Stimulated activated CD4-positive, alpha-beta T cell treated with anti-CD3 and anti-CD28 coated beads, Interleukin-2, amount 100 ng/mL, for 4 hours (primary cell): ENCODE results near the gene MFAP4.

Source experiments
- DNase-seq: peaks from one replicate; pipeline ENCODE4 v3.0.0-alpha.2; 2020; ENCODE audit warnings: low read depth

MFAP4 gene, protein sequence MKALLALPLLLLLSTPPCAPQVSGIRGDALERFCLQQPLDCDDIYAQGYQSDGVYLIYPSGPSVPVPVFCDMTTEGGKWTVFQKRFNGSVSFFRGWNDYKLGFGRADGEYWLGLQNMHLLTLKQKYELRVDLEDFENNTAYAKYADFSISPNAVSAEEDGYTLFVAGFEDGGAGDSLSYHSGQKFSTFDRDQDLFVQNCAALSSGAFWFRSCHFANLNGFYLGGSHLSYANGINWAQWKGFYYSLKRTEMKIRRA

GRCh38 chr17:19386974-19387920 lies at the start of gene MFAP4:
TSS of gene MFAP4 (minus strand) at chr17:19387190. CDS start at chr17:19387155, 35 bp downstream.
- DNase-seq, result no peak

DNA sequence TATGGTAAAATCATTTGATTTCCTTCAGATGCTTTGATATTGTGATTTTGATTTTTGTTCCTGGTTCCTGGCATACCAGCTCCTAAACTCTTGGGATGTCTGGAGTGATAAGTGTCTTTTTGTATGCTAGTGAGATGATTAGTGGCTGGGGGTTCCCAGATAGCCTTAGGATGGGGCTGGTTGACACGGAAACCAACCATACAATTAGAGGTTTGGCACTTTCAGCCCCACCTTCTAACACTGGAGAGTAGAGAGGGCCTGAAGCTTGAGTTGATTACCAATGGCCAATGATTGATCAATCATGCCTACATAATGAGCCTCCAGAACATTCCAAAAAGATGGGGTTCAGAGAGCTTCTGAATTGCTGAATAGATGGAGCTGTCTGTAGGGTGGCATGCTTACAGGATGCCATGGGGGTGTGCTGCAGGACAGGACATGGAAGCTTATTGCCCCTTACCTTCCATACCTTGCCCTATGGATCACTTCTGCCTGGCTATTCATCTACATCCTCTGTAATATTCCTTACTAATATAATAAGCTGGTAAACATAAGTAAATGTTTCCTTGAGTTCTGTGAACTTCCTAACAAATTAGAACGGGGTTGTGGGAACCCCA lies 46.8 kb upstream of the MFAP4 start:
- no peak for DNase-seq

- DNase-seq, result no peak
Observed at GRCh38 chr17:19433255-19433654, 46.3 kb upstream of the MFAP4 start.

DNA sequence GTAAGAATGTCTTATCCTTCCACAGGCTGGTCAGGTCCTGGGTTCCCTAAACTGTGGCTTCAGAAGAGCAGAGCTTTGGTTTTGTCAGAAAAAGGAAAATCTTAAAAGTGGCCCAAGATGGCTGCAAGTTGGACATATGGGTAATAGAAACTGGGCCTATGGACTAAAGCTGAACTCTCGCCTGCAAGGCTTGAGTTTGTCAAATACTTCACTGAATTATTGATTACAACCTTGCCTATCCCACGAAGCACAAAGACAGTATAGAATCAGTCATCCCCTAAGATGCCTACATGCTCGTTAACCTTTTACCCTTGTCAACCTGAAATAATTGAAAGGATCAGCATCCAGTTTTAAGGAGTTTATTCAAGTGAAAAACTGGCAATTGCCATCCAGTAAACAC lies 44.7 kb upstream of the MFAP4 start:
- no peak for DNase-seq

GRCh38 chr17:19426631-19427030 lies 39.6 kb upstream of the MFAP4 start:
- DNase-seq, result no peak

DNA sequence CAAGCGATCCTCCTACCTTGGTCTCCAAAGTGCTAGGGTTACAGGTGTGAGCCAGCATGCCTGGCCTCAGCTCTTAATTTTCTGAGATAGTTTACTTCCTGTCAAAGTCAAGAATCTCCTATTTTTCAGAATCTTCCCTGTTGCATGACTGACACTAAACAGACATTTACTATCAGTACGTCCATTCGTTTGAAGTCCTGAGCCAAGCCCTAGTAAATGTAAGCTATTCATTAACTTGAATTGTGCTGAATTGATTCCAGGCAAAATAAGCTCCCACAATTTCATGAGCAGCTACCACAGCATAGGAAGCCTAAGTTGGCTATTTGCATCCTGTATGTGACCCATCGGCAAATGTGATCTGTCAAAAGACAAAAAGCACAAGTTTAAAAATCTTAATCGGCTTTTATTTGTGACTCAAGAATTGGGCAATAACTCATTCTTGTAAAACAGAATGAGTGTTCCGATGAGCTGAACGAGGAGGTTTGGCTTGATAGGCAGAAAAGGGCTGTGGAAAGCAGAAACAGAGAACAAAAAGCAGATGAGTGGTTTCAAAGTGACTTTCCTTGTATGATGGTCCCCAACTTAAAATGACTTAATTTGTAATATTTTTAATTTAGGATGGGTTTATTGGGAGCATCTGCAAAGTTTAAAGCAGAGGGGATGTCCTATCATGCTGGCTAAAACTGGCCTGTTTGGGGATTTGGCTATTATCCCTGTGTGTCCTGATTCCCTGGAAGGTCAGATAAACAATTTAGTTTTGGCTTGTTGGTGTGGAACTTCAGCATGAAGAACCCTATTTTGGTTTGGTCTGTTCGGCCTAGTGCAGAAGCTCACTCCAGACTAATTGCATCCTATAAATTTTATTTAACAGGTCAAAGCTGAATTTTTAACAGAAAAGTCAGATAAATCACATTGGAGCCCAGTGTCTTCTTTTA lies 38.2 kb upstream of the MFAP4 start:
- DNase-seq, result no peak

DNA sequence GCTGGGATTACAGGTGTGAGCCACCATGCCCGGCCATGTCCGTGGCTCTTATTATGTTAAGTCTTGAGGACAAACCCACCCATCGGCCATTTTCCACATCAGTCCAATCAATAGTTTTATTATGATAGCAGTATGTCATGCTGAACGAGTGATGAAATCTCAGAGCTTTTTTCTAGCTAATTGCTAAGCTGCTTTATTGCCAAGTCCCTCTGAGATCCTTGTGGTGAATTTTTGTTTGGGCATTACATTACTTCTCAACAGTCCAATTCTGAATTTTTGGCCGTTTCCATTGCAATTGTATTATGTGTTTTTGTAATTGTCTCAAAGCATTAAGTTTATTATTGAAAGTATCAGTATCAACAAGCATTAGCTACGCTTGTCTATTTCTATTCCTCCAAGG lies 34.9 kb upstream of the MFAP4 start:
- DNase-seq, result no peak

DNA sequence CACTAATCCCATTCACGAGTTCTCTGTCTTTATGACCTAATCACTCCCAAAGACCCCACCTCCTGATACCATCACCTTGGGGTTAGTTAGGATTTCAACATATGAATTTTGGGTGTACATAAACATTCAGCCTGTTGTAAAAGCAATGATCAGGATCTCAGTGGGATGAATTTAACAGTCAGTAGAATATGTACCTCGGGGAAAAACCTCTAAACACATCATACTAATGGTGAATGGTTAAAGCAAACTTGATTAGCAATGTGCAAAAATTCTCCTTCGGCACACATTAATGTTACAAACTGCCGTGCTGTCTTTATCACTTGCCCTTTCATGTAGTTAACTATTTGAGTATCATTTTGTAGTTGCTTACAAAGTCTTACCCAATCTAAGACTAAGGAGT lies 34.2 kb upstream of the MFAP4 start:
- no peak for DNase-seq

DNA sequence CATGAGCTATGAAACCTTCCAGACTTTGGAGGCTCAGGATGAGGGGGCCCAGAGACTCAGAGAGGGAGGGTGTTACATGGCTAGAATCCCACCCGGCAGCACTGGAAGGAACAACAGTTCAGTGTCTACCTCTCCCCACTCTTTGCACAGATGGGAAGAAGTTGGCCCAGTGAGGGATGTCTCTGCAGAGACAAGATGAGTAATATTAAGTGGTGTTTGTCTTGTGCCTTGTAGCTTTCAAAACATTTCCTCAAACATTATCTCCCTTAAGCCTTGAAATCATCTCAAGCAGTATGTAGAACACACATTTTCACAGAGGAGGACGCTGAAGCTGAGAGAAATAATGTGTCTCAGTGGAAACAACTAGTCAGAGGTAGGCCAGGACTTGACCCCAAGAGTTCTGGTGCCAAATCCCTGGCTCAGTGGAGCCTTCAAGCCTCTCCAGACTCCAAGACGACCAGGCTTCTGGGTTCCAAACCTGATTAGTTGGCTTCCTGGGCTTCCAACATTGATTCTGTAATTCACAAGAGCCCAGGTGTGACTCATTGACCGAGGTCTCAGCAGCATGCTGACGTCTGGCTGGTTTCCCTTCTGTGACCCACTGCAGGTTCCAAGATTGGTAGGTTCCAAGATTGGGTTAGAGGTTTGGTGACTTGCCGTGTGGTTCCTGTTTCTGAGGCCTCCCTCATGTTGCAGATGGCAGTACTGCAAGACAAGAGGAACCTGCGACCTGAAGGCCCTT lies 31.4 kb upstream of the MFAP4 start:
- DNase-seq, result no peak

GRCh38 chr17:19417611-19418010 lies 30.6 kb upstream of the MFAP4 start:
- no peak for DNase-seq

GRCh38 chr17:19415806-19416775 lies 29.1 kb upstream of the MFAP4 start:
- no peak for DNase-seq

DNA sequence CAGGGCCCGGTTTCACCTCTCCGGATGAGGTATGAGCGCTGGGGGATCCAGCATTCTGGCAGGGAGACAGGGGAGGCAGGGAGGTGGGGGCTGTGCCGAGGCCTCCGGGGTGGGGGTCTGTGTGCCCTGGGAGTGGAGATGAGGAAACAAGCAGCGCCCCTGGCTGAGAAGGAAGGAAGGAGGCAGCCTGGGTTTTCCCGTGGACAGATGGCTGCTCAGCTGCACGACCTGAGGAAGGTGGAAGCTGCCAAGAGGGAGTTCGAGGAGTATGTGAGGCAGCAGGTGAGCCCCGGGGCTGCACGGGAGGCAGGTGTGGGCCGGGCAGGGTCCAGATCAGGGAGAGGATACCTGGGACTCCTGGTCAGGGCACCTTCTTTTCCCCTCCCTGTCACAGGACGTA lies 28.3 kb upstream of the MFAP4 start:
- DNase-seq, result no peak

GRCh38 chr17:19414396-19415280 lies 27.6 kb upstream of the MFAP4 start:
- DNase-seq, result no peak

- no peak for DNase-seq
Observed at GRCh38 chr17:19413761-19414160, 26.8 kb upstream of the MFAP4 start.

DNA sequence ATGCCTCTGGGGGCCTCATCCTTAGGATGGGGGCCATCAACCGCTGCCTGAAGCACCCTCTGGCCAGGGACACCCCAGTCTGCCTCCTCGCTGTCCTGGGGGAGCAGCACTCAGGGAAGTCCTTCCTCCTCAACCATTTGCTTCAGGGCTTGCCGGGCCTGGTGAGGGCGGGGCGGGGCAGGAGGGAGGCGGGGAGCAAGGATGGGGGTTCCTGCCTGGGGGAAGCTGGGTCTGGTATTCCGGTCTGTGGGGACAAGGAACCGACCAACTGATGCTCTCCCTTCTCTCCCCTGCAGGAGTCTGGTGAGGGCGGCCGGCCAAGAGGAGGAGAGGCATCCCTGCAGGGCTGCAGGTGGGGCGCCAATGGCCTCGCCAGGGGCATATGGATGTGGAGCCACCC lies 26.0 kb upstream of the MFAP4 start:
- no peak for DNase-seq

- DNase-seq, result no peak
Observed at GRCh38 chr17:19412510-19412909, 25.5 kb upstream of the MFAP4 start.

- DNase-seq, result no peak
Observed at GRCh38 chr17:19411631-19412030, 24.6 kb upstream of the MFAP4 start.

- DNase-seq, result no peak
Observed at GRCh38 chr17:19410875-19411620, 24.1 kb upstream of the MFAP4 start, which contains the start of gene RNF112. TSS of gene RNF112 (plus strand) at chr17:19411232. CDS start at chr17:19411409, 177 bp downstream.
